Measurements from ENCODE around the gene AMER3.

The AMER3 gene

DNA sequence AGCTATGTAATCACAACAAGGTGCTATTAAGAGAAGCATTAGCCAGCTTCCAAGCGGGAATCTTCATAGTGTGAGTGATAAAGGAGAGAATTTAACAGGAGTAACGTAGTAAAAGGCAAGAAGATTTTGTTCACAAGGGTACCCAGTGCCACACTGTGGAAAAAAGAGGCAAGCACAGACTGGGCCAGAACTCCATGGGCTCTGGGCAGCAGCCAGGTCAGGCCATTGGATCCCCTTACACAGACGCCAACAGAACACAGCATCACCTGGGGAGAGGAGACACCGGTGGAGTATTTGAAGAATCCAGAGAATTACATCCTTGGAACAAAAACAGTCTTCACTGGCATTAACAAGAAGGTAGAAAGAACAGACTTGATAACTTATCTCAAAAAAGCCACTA is 21.2 kb downstream of the AMER3 start:
- no peak for ATAC-seq

GRCh38 chr2:130778781-130779180 is 23.4 kb downstream of the AMER3 start:
- TF ChIP-seq ZFP3 (CRISPR knock-in tag; IDR thresholded peaks at IDR 0.05) (no peak), CSDC2 (CRISPR knock-in tag; IDR thresholded peaks at IDR 0.05) (no peak), ZNF565 (CRISPR knock-in tag; conservative IDR thresholded peaks at IDR 0.05; ENCODE audit: low read depth) (no peak), CSRNP3 (CRISPR knock-in tag; IDR thresholded peaks at IDR 0.05) (no peak), ZNF8 (CRISPR knock-in tag; IDR thresholded peaks at IDR 0.05) (no peak), ZNF70 (CRISPR knock-in tag; IDR thresholded peaks at IDR 0.05) (no peak), GLIS3 (CRISPR knock-in tag; IDR thresholded peaks at IDR 0.05) (no peak), TCF4 (CRISPR knock-in tag; IDR thresholded peaks at IDR 0.05; ENCODE audit: borderline replicate concordance) (no peak), OSR1 (CRISPR knock-in tag; IDR thresholded peaks at IDR 0.05) (no peak), TSHZ2 (CRISPR knock-in tag; IDR thresholded peaks at IDR 0.05) (no peak)
- TF ChIP-seq, protein P1, sequence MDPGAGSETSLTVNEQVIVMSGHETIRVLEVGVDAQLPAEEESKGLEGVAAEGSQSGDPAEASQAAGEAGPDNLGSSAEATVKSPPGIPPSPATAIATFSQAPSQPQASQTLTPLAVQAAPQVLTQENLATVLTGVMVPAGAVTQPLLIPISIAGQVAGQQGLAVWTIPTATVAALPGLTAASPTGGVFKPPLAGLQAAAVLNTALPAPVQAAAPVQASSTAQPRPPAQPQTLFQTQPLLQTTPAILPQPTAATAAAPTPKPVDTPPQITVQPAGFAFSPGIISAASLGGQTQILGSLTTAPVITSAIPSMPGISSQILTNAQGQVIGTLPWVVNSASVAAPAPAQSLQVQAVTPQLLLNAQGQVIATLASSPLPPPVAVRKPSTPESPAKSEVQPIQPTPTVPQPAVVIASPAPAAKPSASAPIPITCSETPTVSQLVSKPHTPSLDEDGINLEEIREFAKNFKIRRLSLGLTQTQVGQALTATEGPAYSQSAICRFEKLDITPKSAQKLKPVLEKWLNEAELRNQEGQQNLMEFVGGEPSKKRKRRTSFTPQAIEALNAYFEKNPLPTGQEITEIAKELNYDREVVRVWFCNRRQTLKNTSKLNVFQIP (CRISPR knock-in tag; IDR thresholded peaks at IDR 0.05; ENCODE audit: borderline replicate concordance, low read depth), result no peak
- TF ChIP-seq, protein P2, sequence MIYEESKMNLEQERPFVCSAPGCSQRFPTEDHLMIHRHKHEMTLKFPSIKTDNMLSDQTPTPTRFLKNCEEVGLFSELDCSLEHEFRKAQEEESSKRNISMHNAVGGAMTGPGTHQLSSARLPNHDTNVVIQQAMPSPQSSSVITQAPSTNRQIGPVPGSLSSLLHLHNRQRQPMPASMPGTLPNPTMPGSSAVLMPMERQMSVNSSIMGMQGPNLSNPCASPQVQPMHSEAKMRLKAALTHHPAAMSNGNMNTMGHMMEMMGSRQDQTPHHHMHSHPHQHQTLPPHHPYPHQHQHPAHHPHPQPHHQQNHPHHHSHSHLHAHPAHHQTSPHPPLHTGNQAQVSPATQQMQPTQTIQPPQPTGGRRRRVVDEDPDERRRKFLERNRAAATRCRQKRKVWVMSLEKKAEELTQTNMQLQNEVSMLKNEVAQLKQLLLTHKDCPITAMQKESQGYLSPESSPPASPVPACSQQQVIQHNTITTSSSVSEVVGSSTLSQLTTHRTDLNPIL (CRISPR knock-in tag; IDR thresholded peaks at IDR 0.05; ENCODE audit: low read depth), result no peak
- ATAC-seq, result no peak

More for the DNA sequence above, 21.2 kb downstream of the AMER3 start:
- TF ChIP-seq ZFP30 (CRISPR knock-in tag; IDR thresholded peaks at IDR 0.05) (no peak), ZC3H10 (CRISPR knock-in tag; IDR thresholded peaks at IDR 0.05) (no peak), PATZ1 (CRISPR knock-in tag; IDR thresholded peaks at IDR 0.05; ENCODE audit: borderline replicate concordance) (no peak)

DNA sequence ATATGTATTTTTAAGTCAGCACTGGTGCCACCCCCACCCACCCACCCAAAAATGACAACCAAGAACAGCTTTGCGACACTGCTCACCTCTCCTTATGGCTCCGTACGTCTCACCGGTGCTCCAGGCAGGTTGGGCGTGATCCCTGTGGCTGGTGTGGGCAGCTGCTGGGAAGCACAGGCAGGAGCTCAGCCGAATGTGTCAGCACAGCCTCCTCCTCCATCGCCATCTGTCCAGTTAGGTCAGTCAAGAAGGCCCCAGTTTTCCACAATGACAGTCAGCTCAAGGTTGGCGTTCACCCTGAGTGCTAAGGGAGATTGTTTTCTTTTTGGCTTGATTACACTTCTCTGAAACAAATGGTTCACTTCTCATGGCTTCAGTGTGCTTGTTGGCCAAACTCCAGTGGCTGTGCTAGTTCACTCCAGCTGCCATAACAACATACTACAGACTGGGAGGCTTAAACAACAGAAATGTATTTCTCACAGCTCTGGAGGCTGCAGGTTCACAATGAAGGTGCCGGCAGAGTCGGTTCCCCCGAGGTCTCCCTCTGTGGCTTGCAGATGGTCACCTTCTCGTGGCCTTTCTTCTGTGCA is 30.2 kb downstream of the AMER3 start:
- TF ChIP-seq PATZ1 (CRISPR knock-in tag; IDR thresholded peaks at IDR 0.05; ENCODE audit: borderline replicate concordance) (no peak), RARB (CRISPR knock-in tag; IDR thresholded peaks at IDR 0.05) (no peak), ZFP30 (CRISPR knock-in tag; IDR thresholded peaks at IDR 0.05) (no peak), ZNF8 (CRISPR knock-in tag; IDR thresholded peaks at IDR 0.05) (no peak), BACH2 (CRISPR knock-in tag; IDR thresholded peaks at IDR 0.05; ENCODE audit: borderline replicate concordance) (no peak), GLIS3 (CRISPR knock-in tag; IDR thresholded peaks at IDR 0.05) (no peak)
- ATAC-seq, result no peak
